ENCODE measurements around the gene MYO1C. TPM values are rescaled to one million over a fixed set of nuclear protein-coding genes. Genes with fewer than 3 reads are reported as not detected.
A peak's percentile ranks its signal among the peaks of the same experiment; 100 is the strongest.

The MYO1C gene
- polyA plus RNA-seq, 1 experiment, result 321 TPM

DNA sequence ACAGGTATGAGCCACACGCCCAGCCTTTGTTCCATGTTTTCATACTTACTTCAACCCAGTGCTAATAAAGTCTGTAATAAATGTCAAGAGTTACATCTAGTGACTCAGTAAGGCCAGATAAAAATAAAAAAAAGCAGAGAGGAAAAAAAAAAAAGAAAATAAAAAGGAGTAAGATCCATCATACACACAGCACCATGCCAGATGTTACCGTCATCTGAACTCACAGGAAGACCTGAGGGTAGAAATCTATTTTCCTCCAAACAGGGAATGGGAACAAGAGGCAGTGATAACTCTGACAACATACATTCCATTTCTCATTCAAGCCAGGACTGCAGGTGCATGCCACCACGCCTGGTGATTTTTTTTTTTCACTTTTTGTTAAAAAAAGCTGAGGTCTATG lies 57.2 kb downstream of the MYO1C start:
- no peaks in the 10 kb centered on the region for H3K27me3 ChIP-seq (ENCODE audit: control insufficient read depth, insufficient read depth, low read length)
- H3K36me3 ChIP-seq (ENCODE audit: control insufficient read depth, insufficient read depth, low read length), result peaks cover 14% of the 10 kb centered on the region
- POLR2A ChIA-PET, result no interaction called here
- CTCF ChIA-PET, result no interaction called here
- no peak overlapping the region for H3K4me3 ChIP-seq (ENCODE audit: low read depth, low read length)
- DNase-seq (ENCODE audit: low read depth), result no peak
- TF ChIP-seq, protein P1, sequence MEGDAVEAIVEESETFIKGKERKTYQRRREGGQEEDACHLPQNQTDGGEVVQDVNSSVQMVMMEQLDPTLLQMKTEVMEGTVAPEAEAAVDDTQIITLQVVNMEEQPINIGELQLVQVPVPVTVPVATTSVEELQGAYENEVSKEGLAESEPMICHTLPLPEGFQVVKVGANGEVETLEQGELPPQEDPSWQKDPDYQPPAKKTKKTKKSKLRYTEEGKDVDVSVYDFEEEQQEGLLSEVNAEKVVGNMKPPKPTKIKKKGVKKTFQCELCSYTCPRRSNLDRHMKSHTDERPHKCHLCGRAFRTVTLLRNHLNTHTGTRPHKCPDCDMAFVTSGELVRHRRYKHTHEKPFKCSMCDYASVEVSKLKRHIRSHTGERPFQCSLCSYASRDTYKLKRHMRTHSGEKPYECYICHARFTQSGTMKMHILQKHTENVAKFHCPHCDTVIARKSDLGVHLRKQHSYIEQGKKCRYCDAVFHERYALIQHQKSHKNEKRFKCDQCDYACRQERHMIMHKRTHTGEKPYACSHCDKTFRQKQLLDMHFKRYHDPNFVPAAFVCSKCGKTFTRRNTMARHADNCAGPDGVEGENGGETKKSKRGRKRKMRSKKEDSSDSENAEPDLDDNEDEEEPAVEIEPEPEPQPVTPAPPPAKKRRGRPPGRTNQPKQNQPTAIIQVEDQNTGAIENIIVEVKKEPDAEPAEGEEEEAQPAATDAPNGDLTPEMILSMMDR (IDR thresholded peaks at IDR 0.05; ENCODE audit: insufficient read depth, low read depth, low read length), result no peak

DNA sequence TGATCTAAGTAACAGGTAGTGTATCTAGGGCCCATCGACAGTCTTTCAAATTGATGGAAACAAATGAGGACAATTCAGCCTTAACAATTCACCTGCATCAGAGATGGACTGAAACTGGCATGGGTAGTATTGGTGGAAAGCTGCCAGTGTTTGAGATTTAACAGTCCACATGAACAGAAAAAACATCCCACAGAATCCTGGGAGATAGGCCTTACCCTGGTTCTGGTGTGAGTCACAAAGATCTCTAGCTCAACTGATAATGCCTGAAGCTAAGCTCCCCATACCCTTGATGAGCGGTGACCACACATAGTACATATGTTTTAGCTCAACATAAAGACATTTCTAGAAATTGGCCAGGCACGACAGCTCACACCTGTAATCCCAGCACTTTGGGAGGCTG lies 58.3 kb downstream of the MYO1C start:
- DNase-seq (ENCODE audit: low read depth), result no peak
- TF ChIP-seq, protein P1 (IDR thresholded peaks at IDR 0.05; ENCODE audit: insufficient read depth, low read depth, low read length), result no peak
- Histone ChIP-seq H3K36me3 (ENCODE audit: control insufficient read depth, insufficient read depth, low read length) (peaks cover 14% of the 10 kb centered on the region), H3K27me3 (ENCODE audit: control insufficient read depth, insufficient read depth, low read length) (no peaks in the 10 kb centered on the region), H3K4me3 (ENCODE audit: low read depth, low read length) (no peak overlapping the region)
- ChIA-PET POLR2A (no interaction called here), CTCF (interaction anchor here (0.7 kb wide), 1 partner anchor 54 kb away, joined by 3 read pairs; no protein-coding TSS in a partner anchor)

DNA sequence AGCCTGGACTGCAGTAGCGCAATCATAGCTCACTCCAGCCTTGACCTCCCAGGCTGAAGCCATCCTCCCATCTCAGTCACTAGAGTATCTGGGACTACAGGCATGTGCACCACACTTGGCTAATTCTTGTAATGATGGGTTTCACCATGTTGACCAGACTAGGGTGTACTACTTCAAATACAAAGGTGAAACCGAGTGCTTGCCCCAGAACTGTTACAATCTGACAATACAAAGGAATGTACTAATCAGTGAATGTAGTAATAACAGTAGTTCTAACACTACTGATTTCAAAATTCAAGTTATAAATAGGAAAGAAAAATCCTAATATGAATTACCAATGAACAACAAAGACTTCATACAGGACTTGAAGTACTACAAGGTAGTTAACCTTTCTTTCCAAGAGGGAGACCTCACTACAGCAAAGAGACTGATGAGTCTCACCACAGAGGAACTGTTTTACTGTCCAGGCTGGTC lies 60.8 kb downstream of the MYO1C start:
- TF ChIP-seq, protein P1 (IDR thresholded peaks at IDR 0.05; ENCODE audit: insufficient read depth, low read depth, low read length), result no peak
- ChIA-PET POLR2A (no interaction called here), CTCF (interaction anchor here (0.7 kb wide), 1 partner anchor 65 kb away, joined by 4 read pairs; no protein-coding TSS in a partner anchor)
- H3K27me3 ChIP-seq (ENCODE audit: control insufficient read depth, insufficient read depth, low read length), result no peaks in the 10 kb centered on the region
- no peak overlapping the region for H3K4me3 ChIP-seq (ENCODE audit: low read depth, low read length)
- no peak for DNase-seq (ENCODE audit: low read depth)
- peaks cover 15% of the 10 kb centered on the region for H3K36me3 ChIP-seq (ENCODE audit: control insufficient read depth, insufficient read depth, low read length)

DNA sequence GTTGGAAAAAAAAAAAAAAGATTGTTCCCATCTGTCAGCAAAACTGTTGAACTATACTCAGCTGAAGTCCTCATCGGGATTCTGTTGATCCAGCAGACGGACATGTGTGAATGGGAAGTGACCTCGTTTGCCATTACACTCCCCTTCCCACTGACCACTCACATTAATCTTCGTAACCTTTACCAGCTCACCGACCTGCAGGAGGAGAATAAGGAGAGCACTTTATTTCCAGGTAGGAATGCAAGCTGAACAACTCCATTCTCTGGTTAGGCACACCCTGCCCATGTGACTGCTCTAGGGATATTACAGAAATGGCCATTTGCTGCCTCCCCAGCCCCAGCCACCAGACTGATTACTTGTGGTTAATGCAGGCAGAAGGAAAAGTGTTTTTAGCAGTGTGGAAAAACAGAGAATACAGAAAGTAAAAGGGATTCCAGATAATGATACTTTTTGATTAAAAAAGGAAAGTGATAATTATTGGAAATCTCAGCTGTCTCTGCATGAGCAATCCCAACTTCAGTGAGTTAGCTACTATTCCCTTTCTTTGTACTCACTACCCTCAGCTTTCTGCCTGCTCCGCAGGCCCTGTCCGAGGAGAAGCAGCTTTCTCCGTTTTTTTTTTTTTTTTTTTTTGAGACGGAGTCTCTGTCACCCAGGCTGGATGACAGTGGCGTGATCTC lies 68.9 kb downstream of the MYO1C start:
- no peak for DNase-seq (ENCODE audit: low read depth)
- ChIA-PET CTCF (interaction anchor here (1.0 to 3.3 kb wide), 2 partner anchors 28 to 58 kb away, joined by 4 to 15 read pairs; no protein-coding TSS in a partner anchor), POLR2A (no interaction called here)
- Histone ChIP-seq H3K36me3 (ENCODE audit: control insufficient read depth, insufficient read depth, low read length) (peaks cover 13% of the 10 kb centered on the region), H3K27me3 (ENCODE audit: control insufficient read depth, insufficient read depth, low read length) (no peaks in the 10 kb centered on the region), H3K4me3 (ENCODE audit: low read depth, low read length) (no peak overlapping the region)
- TF ChIP-seq, protein P1 (IDR thresholded peaks at IDR 0.05; ENCODE audit: insufficient read depth, low read depth, low read length), result no peak

DNA sequence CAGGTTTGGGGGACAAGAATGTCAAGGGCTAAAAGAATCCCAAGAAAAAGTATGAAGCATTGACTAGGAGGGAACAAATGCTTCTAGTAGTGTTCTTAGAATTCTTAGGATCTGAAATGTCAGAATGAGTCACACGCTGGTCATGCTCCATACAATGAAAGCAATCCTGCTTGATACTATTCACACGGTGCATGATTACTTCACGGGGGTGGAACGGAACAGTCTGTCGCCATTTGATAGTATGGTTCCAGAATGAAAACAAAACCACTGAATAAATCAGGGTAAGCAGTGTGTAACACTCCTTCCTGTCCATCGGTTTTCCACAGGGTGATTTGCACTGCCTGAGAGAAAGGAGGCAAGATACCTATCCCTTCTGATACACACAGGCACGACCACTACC lies 69.6 kb downstream of the MYO1C start:
- H3K4me3 ChIP-seq (ENCODE audit: low read depth, low read length), result no peak overlapping the region
- peaks cover 13% of the 10 kb centered on the region for H3K36me3 ChIP-seq (ENCODE audit: control insufficient read depth, insufficient read depth, low read length)
- no peaks in the 10 kb centered on the region for H3K27me3 ChIP-seq (ENCODE audit: control insufficient read depth, insufficient read depth, low read length)
- ChIA-PET CTCF (interaction anchor here (3.3 kb wide), 1 partner anchor 57 kb away, joined by 15 read pairs; no protein-coding TSS in a partner anchor), POLR2A (no interaction called here)
- DNase-seq (ENCODE audit: low read depth), result peak; percentile 78
- TF ChIP-seq, protein P1 (IDR thresholded peaks at IDR 0.05; ENCODE audit: insufficient read depth, low read depth, low read length), result no peak

Data from BJ (cell line).